Peyer's patch (tissue), 4 donors: Measurements from ENCODE around the gene CCDC192.

Source experiments
- POLR2A ChIP-seq, 2 donors: fragments of 450-650 bp; IDR thresholded peaks; one replicate each; pipeline ENCODE4 v1.5.1; 2017; ENCODE audit warnings: antibody characterized with exemption in 2 of 2, mild to moderate bottlenecking in 2 of 2, moderate library complexity in 2 of 2
- TF ChIP-seq, protein P1 (sequence below), 6 experiments: fragments of 450-650 bp in 4 of 6; fragments of 200-600 bp in 2 of 6; sonication (generic) in 1 of 6; IDR thresholded peaks; one replicate each; pipeline ENCODE4 v1.5.1; 2017 to 2019; ENCODE audit warnings: antibody characterized with exemption in 6 of 6, mild to moderate bottlenecking in 3 of 6, moderate library complexity in 1 of 6

DNA sequence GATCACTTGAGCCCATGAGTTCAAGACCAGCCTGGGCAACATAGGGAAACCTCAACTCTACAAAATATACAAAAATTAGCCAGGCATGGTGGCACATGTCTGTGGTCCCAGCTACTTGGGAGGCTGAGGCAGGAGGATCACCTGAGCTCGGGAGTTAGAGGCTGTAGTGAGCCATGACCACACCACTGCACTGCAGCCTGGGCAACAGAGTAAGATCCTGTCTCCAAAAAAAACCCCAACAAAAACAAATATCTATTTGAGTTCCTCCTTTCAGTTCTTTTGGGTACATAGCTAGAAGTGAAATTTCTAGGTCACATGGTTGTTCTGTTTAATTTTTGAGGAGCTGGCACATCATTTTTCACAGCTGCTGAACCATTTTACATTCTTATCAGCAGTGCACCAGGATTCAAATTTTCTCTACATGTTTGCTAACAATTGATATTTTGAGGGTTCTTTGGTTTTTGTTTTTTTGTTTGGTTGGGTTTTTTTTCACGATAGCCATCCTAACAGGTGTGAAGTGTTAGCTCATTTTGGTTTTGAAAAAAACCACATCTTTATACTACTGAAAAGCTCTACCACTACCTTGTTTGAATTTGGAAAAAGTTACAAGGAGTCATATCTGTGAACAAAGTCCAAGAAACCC, 203.5 kb downstream of the CCDC192 start:
- TF ChIP-seq, protein P1, sequence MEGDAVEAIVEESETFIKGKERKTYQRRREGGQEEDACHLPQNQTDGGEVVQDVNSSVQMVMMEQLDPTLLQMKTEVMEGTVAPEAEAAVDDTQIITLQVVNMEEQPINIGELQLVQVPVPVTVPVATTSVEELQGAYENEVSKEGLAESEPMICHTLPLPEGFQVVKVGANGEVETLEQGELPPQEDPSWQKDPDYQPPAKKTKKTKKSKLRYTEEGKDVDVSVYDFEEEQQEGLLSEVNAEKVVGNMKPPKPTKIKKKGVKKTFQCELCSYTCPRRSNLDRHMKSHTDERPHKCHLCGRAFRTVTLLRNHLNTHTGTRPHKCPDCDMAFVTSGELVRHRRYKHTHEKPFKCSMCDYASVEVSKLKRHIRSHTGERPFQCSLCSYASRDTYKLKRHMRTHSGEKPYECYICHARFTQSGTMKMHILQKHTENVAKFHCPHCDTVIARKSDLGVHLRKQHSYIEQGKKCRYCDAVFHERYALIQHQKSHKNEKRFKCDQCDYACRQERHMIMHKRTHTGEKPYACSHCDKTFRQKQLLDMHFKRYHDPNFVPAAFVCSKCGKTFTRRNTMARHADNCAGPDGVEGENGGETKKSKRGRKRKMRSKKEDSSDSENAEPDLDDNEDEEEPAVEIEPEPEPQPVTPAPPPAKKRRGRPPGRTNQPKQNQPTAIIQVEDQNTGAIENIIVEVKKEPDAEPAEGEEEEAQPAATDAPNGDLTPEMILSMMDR (IDR thresholded peaks at IDR 0.05), result no peak
- no peak for TF ChIP-seq POLR2A (IDR thresholded peaks at IDR 0.05)
